Endothelial cell of umbilical vein (primary cell): Measurements from ENCODE around the gene SLC26A11.

ENCODE experiments used
- CTCF ChIP-seq, 2 donors: IDR thresholded peaks; 1 replicate in 1 of 2; 2 replicates in 1 of 2; pipeline ENCODE4 v1.5.1; 2011; ENCODE audit warnings: low read length in 2 of 2, mild to moderate bottlenecking in 2 of 2, moderate library complexity in 2 of 2, control low read depth in 1 of 2, inconsistent platforms in 1 of 2, low read depth in 1 of 2; ENCODE audit not compliant: insufficient read depth in 1 of 2; ENCODE audit errors: extremely low read depth in 1 of 2
- EZH2 ChIP-seq: IDR thresholded peaks from 2 replicates; pipeline ENCODE4 v1.6.1; 2012; ENCODE audit warnings: borderline replicate concordance, low read depth, mild to moderate bottlenecking, moderate library complexity, low read length, inconsistent platforms; ENCODE audit not compliant: severe bottlenecking
- POLR2A ChIP-seq: IDR thresholded peaks from 2 replicates; pipeline ENCODE4 v1.6.1; 2012; ENCODE audit warnings: low read depth, mild to moderate bottlenecking, control low read depth, low read length
- POLR2AphosphoS5 ChIP-seq: IDR thresholded peaks from 2 replicates; pipeline ENCODE4 v1.6.1; 2012; ENCODE audit warnings: low read depth, mild to moderate bottlenecking, control low read depth, low read length, moderate library complexity; ENCODE audit not compliant: insufficient read depth

- no peak for TF ChIP-seq POLR2A
- TF ChIP-seq CTCF (IDR thresholded peaks at IDR 0.05; ENCODE audit: extremely low read depth in 1 of 2, insufficient read depth in 1 of 2, low read depth in 1 of 2, low read length in 2 of 2), result no peak
- TF ChIP-seq EZH2, result no peak
- TF ChIP-seq POLR2AphosphoS5, result no peak
Measured at GRCh38 chr17:80183581-80184422, 36.4 kb upstream of the SLC26A11 start.
